Iris pigment epithelial cell (primary cell): Measurements from ENCODE around the gene PLSCR5.

Source experiments
- DNase-seq: peaks from one replicate; pipeline ENCODE4 v3.0.0-alpha.2; 2011; ENCODE audit warnings: low read depth

Gene PLSCR5

DNA sequence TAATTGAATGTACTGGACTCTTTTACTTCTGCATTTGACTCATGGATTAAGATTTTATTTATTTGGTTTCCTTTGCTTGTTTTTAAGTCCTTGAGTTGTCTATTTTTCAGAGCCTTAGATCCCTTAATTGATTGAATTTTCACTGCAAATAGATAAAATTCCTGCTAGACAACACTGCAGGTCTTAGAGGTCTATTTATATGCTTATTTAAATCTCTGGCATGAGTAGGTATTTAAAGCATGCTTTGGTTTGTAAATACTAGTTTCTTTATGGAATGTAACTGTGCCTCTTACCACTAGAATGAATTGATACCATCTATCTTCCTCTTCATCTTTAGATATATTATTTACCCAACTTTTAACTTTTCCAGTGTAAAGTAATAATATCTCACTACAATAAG, 20.0 kb downstream of the PLSCR5 start:
- DNase-seq, result peak; percentile 13

DNA sequence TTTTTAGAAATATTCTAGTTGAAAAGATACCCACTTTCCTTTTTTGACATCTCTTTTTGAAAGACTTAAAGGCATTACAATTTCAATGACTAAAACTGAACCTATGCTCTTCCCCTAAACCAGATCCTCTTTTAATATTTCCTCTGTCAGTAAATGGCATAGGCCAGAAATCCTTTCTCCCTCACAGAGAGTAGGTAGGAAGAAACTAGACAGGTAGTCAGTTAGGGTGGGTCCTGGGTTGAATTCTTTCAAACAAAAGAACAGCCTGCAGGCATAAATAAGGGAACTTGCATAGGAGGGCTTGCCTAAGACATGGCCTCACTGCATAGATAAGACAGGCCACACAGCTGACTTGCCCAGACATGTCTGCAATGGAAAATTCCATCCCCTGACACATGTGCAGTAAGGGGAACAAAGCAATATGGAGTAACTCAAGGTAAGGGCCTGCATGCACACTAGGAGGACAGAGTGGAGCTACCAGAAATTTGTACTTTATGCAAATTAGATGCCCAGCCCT, 23.1 kb downstream of the PLSCR5 start:
- DNase-seq, result peak; percentile 70

DNA sequence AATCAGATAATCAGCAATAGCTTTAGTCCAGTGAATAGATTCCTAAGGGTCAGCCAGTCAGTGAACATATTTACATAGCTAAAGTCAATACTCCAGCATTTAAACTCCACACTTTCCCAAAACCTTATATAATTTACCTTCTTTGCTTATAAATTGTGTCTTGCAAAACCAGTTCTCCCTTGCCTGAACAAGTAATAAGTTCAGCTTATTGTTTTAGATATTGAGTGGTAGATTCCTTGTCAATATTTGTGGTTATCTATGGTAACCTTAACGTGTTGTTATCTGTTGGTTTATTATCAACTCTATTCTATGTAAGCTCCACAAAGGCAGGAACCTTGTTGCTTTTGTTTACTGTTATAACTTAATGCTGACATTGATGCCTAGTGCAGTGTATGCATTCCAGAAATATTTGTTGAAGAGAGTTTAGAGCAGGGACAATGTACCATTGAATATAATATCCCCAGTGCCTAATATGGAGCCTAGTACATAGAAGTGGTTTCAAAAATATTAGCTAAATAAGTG, 24.0 kb downstream of the PLSCR5 start:
- DNase-seq, result peak; percentile 20

DNA sequence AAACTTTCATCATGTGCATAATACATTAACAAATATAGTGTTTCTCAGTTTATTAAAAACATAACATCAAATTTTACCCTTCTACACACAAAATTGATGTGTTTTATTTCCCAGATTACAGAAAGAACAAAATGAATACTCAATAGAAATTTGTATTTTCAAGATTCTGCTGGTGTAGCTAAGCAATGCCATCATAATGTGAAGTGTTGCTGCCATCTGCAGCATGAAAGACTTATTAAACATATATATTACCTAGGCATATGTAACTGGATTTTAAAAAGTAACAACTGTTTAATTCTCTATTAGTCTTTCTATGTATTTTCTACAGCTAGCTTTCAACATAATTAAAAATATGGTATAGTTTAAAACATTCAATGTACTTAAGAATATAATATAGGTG, 27.5 kb downstream of the PLSCR5 start:
- DNase-seq, result peak; percentile 68

DNA sequence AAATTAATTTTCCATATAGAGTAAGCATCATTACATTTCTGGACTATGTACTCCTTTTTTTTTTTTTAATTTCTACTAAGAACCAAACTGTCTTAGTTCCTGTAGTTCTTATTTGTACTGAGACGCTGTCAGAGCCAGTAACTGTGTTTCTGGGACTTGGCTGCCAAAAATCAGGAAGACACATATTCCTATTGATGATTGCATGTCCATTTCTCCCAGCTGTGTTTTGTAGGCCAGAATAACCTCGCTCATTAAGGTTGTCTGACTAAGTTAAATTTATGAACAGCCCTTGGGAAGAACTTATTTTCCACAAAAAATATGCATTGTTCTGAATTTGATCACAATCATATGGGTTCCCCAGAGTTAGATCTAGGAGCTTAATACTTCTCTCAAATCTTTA, 29.5 kb downstream of the PLSCR5 start:
- no peak for DNase-seq

DNA sequence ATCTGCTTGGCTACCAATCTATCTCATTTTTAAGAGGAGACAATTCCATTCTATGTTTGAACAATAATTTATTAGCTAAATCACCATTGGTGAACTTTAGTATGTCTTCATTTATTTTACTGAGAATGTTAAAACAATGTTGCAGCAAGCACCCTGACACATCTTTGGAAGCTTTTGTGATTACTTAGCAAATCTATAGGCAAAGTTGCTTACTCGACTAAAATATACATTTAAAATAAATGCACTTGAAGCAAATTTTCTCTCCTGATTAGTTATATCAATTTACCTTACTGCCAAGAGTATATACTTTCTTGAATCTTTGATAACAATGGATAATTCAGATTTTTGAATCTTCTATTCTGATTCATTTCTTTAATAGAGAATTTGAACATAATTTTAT, 31.0 kb downstream of the PLSCR5 start:
- no peak for DNase-seq

DNA sequence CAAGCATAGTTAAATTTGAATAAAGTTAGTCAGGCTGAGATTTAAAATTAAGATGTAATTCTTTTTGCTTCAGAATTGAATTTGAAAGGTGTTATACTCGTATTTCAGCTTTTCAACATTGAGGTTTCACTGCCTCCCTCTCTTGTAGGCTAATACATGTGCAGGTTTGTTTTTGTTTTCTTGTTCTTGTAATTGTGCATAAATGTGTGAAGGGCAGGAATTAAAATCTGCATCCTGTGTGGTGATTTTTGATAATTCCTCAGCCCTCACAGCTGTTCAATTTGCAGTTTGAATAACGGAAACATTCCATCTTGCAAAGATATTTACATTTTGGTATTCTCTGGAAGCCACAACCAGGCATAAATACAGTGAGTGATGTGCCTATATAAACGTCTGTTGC, 35.8 kb downstream of the PLSCR5 start:
- no peak for DNase-seq

DNA sequence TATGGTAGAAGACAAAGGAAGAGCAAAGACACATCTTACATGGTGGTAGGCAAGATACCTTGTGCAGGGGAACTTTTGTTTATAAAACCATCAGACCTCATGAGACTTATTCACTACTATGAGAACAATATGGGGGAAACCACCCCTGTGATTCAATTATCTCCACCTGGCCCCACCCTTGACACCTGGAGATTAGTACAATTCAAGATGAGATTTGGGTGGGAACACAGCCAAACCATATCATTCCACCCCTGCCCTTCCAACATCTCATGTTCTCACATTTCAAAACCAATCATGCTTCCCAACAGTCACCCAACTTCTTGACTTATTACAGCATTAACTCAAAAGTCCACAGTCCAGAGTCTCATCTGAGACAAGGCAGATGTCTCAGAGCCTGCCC, 39.0 kb downstream of the PLSCR5 start:
- no peak for DNase-seq

DNA sequence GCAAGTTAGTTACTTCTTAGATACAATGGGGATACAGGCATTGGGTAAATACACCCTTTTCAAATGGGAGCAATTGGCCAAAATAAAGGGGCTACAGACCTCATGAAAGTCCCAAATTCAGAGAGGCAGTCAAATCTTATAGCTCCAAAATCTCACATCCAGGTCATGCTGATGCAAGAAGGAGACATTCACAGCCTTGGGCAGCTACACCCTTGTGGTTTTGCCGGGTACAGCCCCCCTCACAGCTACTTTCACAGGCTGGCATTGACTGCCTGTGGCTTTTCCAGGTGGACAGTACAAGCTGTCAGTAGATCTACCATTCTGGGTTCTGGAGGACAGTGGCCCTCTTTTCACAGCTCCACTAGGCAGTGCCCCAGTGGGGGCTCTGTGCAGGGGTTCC, 43.3 kb downstream of the PLSCR5 start:
- DNase-seq, result no peak

DNA sequence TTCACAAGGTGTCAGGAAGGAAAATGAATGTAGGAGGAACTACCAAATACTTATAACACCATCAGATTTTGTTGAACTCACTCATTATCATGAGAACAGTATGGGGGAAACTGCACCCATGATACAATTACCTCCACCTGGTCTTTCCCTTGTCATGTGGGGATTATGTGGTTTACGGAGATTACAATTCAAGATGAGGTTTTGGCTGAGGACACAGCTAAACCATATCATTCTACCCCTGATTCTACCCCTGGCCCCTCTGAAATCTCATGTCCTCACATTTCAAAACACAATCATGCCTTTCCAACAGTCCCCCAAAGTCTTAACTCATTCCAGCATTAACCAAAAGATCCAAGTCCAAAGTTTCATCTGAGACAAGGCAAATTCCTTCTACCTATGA, 43.7 kb downstream of the PLSCR5 start:
- no peak for DNase-seq

DNA sequence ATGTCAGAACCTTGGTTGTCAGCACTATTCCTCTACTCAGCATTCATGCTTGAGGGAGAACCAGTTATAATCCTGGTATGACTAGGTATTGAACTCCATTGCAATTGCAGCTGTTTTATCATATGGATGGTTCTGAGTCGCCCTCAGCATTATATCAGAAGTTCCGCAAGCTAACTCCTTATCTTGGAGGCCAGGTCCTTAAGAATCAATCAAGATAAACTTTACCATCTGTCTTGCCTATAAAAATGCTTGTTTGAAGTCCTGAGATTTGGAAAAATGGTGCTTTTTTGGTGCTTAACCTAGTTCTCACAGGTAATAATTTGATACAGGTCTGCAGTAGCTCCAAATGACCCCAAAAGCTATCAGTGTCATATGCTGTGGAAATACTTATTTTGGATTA, 44.5 kb downstream of the PLSCR5 start:
- no peak for DNase-seq

DNA sequence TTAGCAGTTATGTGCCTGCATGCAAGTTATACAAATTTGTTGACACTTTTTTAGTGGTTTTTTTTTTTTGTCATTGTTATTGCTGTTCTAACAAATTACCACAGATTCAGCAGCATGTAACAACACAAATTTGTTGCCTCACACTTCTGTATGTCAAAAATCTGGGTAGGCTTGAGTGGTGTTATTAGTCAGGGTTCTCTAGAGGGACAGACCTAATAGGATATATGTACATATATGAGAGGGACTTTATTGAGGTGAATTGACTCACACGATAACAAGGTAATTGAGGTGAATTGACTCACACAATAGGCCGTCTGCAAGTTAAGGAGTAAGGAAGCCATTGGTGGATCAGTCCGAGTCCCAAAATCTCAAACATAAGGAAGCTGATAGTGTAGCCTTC, 45.8 kb downstream of the PLSCR5 start:
- DNase-seq, result no peak

DNA sequence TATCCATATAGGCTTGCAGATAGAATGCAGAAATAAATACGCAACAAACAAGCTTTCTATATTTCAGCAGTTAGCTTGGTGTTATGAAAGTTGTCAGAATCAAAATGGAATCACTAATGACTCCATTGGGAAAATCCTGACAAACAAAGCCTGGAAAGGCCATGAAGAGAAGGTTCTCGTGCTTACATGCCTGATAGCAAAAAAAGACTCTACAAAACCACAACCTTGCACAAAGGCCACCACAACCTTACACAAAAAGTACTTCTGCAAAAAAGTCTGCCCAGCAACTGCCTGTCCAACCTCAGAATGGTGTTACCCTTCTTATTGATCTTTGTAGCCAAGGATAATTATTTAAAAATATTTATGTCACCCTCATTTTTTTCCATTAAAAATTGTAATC, 46.4 kb downstream of the PLSCR5 start:
- no peak for DNase-seq

DNA sequence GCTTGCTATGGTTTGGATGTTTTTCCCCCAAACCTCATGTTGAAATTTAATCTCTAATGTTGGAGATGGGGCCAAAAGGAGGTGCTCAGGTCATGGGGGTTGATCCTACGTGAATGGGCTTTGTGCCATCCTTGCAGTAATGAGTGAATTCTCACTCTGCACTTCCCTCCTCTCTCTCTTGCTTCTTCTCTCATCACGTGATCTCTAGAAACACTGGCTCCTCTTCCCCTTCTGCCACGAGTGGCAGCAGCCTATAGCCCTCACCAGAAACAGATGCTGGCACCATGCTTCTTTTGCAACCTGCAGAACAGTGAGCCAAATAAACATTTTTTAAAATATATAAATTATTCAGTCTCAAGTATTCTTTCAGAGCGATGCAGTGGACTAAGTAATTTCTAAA, 47.4 kb downstream of the PLSCR5 start:
- no peak for DNase-seq

DNA sequence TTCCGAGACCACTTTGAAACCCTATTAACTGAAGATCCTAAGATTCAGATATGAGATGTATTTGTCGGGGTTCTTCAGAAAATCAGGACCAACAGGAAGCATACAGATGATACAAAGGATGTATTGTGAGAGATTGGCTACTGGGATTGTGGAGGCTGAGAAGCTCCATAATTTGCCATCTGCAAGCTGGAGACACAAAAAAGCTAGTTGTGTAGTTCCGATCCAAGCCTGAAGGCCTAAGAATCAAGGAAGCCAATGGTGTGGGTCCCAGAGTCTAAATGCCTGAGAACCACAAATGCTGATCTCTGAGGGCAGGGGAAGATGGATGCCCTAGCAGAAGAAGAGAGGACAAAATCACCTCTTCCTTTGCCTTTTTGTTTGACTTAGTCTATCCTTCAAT, 49.8 kb downstream of the PLSCR5 start:
- DNase-seq, result no peak

DNA sequence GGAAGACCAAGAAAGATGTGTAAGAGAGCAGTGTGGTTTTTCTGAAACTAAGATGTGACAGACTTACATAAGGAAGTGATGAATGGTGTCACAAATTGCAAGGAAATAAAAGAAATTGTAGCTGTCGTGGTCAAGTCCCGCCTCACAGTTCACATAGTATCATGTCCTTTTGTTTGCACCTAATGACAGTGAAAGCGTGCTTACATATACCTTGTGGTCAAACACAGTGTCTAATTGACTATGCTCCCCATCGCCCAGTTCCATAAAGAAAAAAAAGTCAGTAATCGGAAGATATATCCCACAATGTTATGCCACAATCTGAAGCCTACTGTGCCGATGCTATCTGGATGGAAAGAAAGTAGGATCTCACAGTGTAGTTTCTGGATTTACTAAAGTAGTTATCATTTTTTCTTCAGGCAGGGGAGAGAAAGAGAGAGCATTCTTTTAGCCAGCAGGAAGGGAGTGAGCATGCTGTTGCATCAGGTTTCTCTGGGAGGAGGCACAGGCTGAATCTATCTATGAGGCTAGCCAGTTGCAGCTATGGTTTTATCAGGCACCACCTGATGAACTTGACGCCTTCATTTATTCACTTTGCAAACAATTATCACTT, 50.9 kb downstream of the PLSCR5 start:
- DNase-seq, result peak; percentile 41

DNA sequence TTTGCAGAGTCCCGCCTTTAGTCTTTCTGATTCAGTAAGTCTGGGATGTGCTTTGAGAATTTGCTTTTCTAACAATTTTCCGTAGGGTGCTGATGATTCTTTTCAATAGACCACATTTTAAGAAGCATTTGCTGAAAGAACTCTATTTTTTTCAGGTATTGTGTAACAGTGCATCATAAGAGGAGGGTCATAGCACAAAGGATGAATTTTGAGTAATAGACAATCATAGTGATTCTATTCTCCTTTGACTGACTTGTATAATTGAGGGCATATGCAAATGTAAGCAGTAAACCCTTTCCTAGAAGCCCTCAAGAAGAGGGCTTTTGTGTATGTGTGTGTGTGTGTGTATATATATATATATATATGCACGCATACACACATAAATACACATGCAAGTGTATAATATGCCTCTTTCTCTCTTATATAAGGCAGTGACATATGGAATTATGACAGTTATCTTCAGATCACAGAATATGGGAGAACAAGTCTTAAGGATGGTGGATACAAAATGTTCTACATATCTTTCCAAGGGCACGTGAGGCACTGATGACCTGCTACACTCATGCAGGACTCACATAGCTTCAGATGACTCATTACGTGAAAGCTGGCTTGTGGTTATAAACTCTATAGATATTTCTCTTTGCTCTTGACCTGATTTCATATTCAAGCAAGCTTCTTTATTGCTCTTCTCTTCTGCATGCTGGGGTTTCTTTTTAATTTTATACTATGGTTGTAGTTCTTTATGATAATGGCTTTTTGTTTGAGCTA, 54.2 kb downstream of the PLSCR5 start:
- DNase-seq, result peak; percentile 97

DNA sequence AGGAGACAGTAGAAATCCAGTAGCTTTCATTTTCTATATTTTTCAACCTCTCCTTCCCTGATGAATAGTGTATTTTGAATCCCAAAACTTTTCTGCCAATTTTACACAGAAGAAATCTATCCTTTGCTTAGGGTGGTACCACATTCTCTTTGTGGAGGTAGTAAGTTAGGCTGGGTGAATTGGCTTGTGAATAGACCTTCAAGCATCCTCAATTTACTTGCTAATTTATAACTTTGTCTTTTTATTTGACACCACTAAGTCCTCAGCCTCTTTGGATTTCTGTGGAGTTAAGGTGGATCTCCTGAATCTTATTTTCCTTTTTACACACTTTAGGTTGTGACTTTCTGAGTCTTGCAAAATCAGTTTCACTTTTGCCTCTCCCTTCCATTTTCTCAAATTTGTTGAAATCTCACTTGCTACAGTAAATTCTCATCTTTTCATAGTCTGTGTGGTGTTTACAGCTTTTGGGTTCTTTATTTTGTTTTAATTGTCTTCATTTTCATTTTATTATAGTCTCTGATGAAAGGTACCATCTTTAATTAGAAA, 55.0 kb downstream of the PLSCR5 start:
- DNase-seq, result peak; percentile 26

DNA sequence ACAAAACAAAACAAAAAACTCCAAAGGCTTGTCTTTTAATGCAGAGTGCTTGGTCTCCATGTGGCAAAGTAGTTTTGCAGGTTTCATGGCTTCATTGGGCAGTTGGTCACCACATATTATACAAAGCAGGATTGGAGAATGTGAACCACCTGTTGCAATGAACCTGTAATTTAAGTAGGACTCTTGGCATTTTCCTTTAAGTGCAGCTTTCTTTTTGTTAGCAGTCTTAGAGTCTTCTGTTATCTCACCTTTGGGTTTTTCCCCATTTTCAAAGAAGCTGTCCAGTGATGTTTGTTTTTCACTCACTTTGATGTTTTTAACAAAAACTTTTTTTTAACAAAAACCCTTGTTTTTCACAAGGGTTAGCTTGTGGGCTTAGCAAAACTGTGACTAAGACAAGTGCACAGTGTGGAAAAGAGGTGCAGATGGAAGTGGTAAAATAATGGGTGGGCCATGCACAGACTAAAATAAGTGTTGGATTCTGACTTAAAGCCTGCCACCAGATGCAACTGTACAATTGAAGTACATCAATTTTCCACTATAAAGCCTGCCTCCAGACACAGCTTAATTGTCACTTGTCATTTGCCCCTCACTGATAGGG, 57.8 kb downstream of the PLSCR5 start:
- DNase-seq, result no peak

DNA sequence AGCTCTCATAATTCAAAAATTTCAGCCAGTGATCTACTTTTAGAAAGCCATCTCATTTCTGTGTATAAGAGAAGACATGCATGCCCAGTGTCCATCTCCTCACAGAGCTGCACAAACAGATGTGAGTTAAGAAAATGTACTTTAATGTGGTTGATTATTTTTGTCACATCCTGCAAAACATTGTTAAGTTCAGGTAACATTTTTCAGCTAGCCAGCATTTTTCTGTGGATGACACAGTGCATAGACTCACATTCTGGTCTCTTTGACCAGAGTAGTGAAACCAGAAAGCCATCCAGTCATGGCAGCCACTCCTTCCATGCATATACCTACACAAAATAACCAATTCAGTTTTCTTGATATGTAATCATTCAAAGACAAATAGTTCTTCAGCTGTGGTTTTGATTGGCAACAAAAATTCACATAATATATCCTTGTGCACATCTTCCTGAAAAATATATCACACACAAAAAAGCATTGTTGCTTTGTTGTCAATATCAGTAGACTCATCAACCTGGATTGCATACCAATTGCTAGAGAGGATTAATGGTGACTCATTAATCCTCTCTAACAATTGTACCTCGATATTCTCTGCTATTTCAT, 58.7 kb downstream of the PLSCR5 start:
- no peak for DNase-seq

DNA sequence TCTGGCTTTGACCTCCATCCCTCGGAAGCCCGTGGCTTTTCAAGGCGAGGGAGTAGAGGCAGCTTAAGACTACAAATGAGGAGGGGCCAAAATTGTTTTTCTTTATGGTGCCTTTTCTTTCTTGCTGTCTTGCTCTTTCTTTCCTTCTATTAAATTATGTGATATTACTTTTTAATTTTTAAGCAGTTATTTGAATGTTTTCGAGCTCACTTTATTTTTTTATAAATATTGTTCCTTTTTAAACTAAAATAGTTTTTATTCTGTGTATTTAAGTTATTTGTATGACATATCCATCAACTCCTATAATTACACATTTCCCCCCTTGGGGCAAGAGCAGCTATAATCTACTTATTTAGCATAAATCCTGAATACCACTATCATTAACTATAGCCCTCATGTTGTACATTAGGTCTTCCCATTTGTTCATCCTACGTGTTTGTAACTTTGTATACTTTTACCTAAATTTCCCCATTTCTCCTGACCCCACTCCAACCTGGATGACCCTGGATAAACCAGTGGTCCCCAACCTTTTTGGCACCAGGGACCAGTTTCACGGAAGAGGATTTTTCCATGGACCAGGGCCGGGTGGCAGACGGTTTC, 60.1 kb downstream of the PLSCR5 start:
- no peak for DNase-seq
